ENCODE measurements around the gene TBC1D22B.

Gene TBC1D22B

DNA sequence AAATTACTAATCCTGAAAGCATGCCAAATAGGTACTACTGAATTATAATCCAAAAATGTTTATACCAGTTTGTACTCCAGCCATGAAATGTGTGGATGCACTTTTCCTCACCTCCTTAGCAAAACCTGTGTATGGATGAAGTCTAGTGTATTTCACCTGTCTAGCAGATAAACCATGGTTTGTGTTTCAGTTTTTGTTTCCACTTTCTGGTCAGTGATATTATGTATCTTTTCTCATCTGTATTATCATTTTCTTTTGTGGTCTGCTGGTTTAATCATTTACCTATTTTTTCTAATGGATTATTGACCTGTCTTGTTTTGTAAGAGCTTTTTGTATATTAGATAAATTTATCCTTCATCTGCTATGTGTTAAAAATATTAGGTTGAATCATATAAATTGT lies 41.4 kb downstream of the TBC1D22B start:
- no peaks in the 10 kb centered on the region for H3K79me2 ChIP-seq (ENCODE audit: insufficient read depth, low read length)
- 0 out of 2 replicates have a peak, but pooled peaks cover 4% of the 10 kb centered on the region for H3K36me3 ChIP-seq (ENCODE audit: low read length)
- no peak overlapping the region for H2AFZ ChIP-seq (ENCODE audit: low read depth, low read length, severe bottlenecking)
- H3K9ac ChIP-seq (ENCODE audit: low read length), result no peak overlapping the region
- H3K27me3 ChIP-seq (ENCODE audit: low read length), result no peaks in the 10 kb centered on the region
- no peaks in the 10 kb centered on the region for H4K20me1 ChIP-seq (ENCODE audit: low read depth, low read length)
- no peak overlapping the region for H3K27ac ChIP-seq (ENCODE audit: low read depth, low read length)
- H3K9me2 ChIP-seq (replicated peaks; ENCODE audit: insufficient read depth, low read length), result no peaks in the 10 kb centered on the region
- no peaks in the 10 kb centered on the region for H3K9me3 ChIP-seq (ENCODE audit: insufficient read depth, low read length)
- no peak overlapping the region for H3K4me2 ChIP-seq (ENCODE audit: low read depth, low read length, poor library complexity, severe bottlenecking)
- no peak overlapping the region for H3K4me3 ChIP-seq (ENCODE audit: insufficient read depth, low read length, poor library complexity, severe bottlenecking)
- no peaks in the 10 kb centered on the region for H3F3A ChIP-seq (ENCODE audit: insufficient read depth)
- TF ChIP-seq EZH2phosphoT487 (conservative IDR thresholded peaks at IDR 0.05; ENCODE audit: low read length), result no peak
- TF ChIP-seq, protein P1, sequence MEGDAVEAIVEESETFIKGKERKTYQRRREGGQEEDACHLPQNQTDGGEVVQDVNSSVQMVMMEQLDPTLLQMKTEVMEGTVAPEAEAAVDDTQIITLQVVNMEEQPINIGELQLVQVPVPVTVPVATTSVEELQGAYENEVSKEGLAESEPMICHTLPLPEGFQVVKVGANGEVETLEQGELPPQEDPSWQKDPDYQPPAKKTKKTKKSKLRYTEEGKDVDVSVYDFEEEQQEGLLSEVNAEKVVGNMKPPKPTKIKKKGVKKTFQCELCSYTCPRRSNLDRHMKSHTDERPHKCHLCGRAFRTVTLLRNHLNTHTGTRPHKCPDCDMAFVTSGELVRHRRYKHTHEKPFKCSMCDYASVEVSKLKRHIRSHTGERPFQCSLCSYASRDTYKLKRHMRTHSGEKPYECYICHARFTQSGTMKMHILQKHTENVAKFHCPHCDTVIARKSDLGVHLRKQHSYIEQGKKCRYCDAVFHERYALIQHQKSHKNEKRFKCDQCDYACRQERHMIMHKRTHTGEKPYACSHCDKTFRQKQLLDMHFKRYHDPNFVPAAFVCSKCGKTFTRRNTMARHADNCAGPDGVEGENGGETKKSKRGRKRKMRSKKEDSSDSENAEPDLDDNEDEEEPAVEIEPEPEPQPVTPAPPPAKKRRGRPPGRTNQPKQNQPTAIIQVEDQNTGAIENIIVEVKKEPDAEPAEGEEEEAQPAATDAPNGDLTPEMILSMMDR (IDR thresholded peaks at IDR 0.05; ENCODE audit: insufficient read depth, low read length, poor library complexity, severe bottlenecking), result no peak

DNA sequence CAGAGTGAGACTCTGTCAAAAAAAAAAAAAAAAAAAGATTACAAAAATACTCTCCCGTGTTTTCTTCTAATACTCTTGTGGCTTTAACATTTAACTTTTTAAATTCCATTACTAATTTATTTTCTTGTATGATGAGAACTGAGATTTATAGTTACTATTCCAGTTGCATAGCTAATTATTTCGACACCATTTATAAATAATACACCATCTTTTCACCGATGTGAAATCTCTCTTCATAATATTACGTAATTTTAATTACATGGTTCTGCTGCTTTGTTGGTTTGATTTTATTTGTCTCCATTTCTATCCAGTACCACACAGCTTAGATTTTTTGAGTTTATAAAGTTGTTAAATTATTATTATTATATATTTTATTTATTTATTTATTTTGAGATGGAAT lies 42.4 kb downstream of the TBC1D22B start:
- Histone ChIP-seq H3K36me3 (ENCODE audit: low read length) (0 out of 2 replicates have a peak, but pooled peaks cover 4% of the 10 kb centered on the region), H3K9me2 (replicated peaks; ENCODE audit: insufficient read depth, low read length) (no peaks in the 10 kb centered on the region)

DNA sequence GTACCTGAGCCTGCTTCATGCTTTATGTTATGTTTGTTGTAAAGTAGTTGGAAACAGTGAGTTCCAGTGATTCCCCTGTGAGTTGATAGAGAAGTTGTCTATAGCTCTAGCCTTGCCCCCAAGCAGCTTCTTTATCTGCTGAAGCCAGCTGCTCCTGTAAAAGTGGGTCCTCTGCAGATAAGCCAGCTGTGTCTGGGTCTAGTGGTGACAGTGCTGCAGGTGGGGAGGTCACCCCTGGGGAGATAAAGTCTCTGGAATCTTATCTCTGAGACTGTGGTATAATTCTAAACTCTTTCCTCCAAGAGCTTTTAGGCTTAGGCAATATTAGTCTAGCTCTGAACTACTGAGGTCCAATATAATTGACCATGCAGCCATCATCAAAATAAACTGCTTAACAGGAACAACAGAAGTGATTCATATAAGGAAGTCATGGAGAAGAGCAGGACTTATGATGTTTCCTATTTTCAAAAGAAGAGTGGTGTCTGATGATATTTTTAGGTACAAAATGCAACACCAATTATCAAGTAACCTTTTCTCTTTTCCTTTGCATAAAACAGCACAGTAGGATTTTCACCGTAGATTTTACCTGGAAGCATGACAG lies 44.6 kb downstream of the TBC1D22B start:
- no peak overlapping the region for H2AFZ ChIP-seq (ENCODE audit: low read depth, low read length, severe bottlenecking)
- H3K36me3 ChIP-seq (ENCODE audit: low read length), result 0 out of 2 replicates have a peak, but pooled peaks cover 3% of the 10 kb centered on the region
- no peak overlapping the region for H3K9ac ChIP-seq (ENCODE audit: low read length)
- H3K9me3 ChIP-seq (ENCODE audit: insufficient read depth, low read length), result no peaks in the 10 kb centered on the region
- H3K4me2 ChIP-seq (ENCODE audit: low read depth, low read length, poor library complexity, severe bottlenecking), result no peak overlapping the region
- H4K20me1 ChIP-seq (ENCODE audit: low read depth, low read length), result no peaks in the 10 kb centered on the region
- no peak for TF ChIP-seq EZH2phosphoT487 (conservative IDR thresholded peaks at IDR 0.05; ENCODE audit: low read length)
- TF ChIP-seq, protein P1 (IDR thresholded peaks at IDR 0.05; ENCODE audit: insufficient read depth, low read length, poor library complexity, severe bottlenecking), result no peak
- no peaks in the 10 kb centered on the region for H3F3A ChIP-seq (ENCODE audit: insufficient read depth)
- no peaks in the 10 kb centered on the region for H3K27me3 ChIP-seq (ENCODE audit: low read length)
- H3K79me2 ChIP-seq (ENCODE audit: insufficient read depth, low read length), result no peaks in the 10 kb centered on the region
- H3K4me3 ChIP-seq (ENCODE audit: insufficient read depth, low read length, poor library complexity, severe bottlenecking), result no peak overlapping the region
- H3K9me2 ChIP-seq (replicated peaks; ENCODE audit: insufficient read depth, low read length), result no peaks in the 10 kb centered on the region
- H3K27ac ChIP-seq (ENCODE audit: low read depth, low read length), result no peak overlapping the region

More for the DNA sequence above, 42.4 kb downstream of the TBC1D22B start:
- Histone ChIP-seq H3F3A (ENCODE audit: insufficient read depth) (no peaks in the 10 kb centered on the region), H3K4me3 (ENCODE audit: insufficient read depth, low read length, poor library complexity, severe bottlenecking) (no peak overlapping the region), H4K20me1 (ENCODE audit: low read depth, low read length) (no peaks in the 10 kb centered on the region), H2AFZ (ENCODE audit: low read depth, low read length, severe bottlenecking) (no peak overlapping the region), H3K9me3 (ENCODE audit: insufficient read depth, low read length) (no peaks in the 10 kb centered on the region), H3K4me2 (ENCODE audit: low read depth, low read length, poor library complexity, severe bottlenecking) (no peak overlapping the region), H3K9ac (ENCODE audit: low read length) (no peak overlapping the region), H3K79me2 (ENCODE audit: insufficient read depth, low read length) (no peaks in the 10 kb centered on the region), H3K27ac (ENCODE audit: low read depth, low read length) (no peak overlapping the region), H3K27me3 (ENCODE audit: low read length) (no peaks in the 10 kb centered on the region)
- TF ChIP-seq, protein P1 (IDR thresholded peaks at IDR 0.05; ENCODE audit: insufficient read depth, low read length, poor library complexity, severe bottlenecking), result no peak
- no peak for TF ChIP-seq EZH2phosphoT487 (conservative IDR thresholded peaks at IDR 0.05; ENCODE audit: low read length)

Data from SU-DHL-6 (cell line).